Mammary epithelial cell (primary cell): ENCODE data around the gene CLECL1.

Experiments used
- CTCF ChIP-seq, 2 donors: IDR thresholded peaks in 1 of 2; conservative IDR thresholded peaks in 1 of 2; 2 replicates each; pipeline ENCODE4 v1.5.1; 2011 to 2012; ENCODE audit warnings: inconsistent platforms in 2 of 2, low read length in 2 of 2, mild to moderate bottlenecking in 2 of 2, control low read depth in 1 of 2, low read depth in 1 of 2; ENCODE audit not compliant: insufficient read depth in 1 of 2; ENCODE audit errors: extremely low read depth in 1 of 2
- EZH2 ChIP-seq: IDR thresholded peaks from 2 replicates; pipeline ENCODE4 v1.6.1; 2012; ENCODE audit warnings: low read length, inconsistent platforms, borderline replicate concordance

- TF ChIP-seq CTCF (conservative IDR thresholded peaks at IDR 0.05 in 1 of 2, IDR thresholded peaks at IDR 0.05 in 1 of 2; ENCODE audit: extremely low read depth in 1 of 2, insufficient read depth in 1 of 2, low read depth in 1 of 2, low read length in 2 of 2) = no peak
- no peak for TF ChIP-seq EZH2
These were observed 58.7 kb downstream of the CLECL1 start for GRCh38 chr12:9674226-9674590.
